GM21529 (cell line): ENCODE data around the gene TEAD1.
"Not testable (repeated sequence)": the region's sequence is repeated elsewhere in the genome, so short reads cannot be mapped to it uniquely, and the experiment has no call there.

Source experiments
- ATAC-seq: cut with Tn5 transposase; IDR thresholded peaks from one replicate; pipeline ENCODE4 v1.9.1; 2021; ENCODE audit not compliant: unreplicated experiment

Gene TEAD1

GRCh38 chr11:12733091-12733490 is 58.9 kb downstream of the TEAD1 start:
- ATAC-seq, result no peak

GRCh38 chr11:12734625-12735024 is 60.4 kb downstream of the TEAD1 start:
- no peak for ATAC-seq

GRCh38 chr11:12735262-12735661 is 61.0 kb downstream of the TEAD1 start:
- ATAC-seq, result no peak

GRCh38 chr11:12737024-12737423 is 62.8 kb downstream of the TEAD1 start:
- no peak for ATAC-seq

GRCh38 chr11:12741671-12742216 is 67.5 kb downstream of the TEAD1 start:
- no peak for ATAC-seq

GRCh38 chr11:12743834-12744449 is 69.7 kb downstream of the TEAD1 start:
- ATAC-seq, result no peak

- ATAC-seq, result no peak
These were observed 70.7 kb downstream of the TEAD1 start for GRCh38 chr11:12744826-12745502.

GRCh38 chr11:12745787-12746186 is 71.6 kb downstream of the TEAD1 start:
- no peak for ATAC-seq

GRCh38 chr11:12746593-12747097 is 72.4 kb downstream of the TEAD1 start:
- no peak for ATAC-seq

GRCh38 chr11:12748561-12748960 is 74.3 kb downstream of the TEAD1 start:
- ATAC-seq, result no peak

- ATAC-seq, result no peak
These were observed 75.2 kb downstream of the TEAD1 start for GRCh38 chr11:12749442-12749841.

GRCh38 chr11:12750181-12750580 is 76.0 kb downstream of the TEAD1 start:
- no peak for ATAC-seq

- no peak for ATAC-seq
These were observed 78.8 kb downstream of the TEAD1 start for GRCh38 chr11:12752868-12753524.

GRCh38 chr11:12754021-12754420 is 79.8 kb downstream of the TEAD1 start:
- no peak for ATAC-seq

- ATAC-seq, result no peak
These were observed 80.5 kb downstream of the TEAD1 start for GRCh38 chr11:12754582-12755234.

- ATAC-seq, result no peak
These were observed 81.6 kb downstream of the TEAD1 start for GRCh38 chr11:12755510-12756453.

GRCh38 chr11:12756454-12756806 is 82.2 kb downstream of the TEAD1 start:
- ATAC-seq, result no peak

GRCh38 chr11:12756867-12757266 is 82.6 kb downstream of the TEAD1 start:
- ATAC-seq, result no peak

- no peak for ATAC-seq
These were observed 83.2 kb downstream of the TEAD1 start for GRCh38 chr11:12757416-12757815.

- not testable (repeated sequence) for ATAC-seq
These were observed 83.9 kb downstream of the TEAD1 start for GRCh38 chr11:12758117-12758516.
